ENCODE results near the gene LHPP.
"Not testable (repeated sequence)": the region's sequence is repeated elsewhere in the genome, so short reads cannot be mapped to it uniquely, and the experiment has no call there.

LHPP gene

GRCh38 chr10:124598196-124598595 lies 136.6 kb downstream of the LHPP start:
- DNase-seq = no peak

- DNase-seq = no peak
These were observed 137.4 kb downstream of the LHPP start for GRCh38 chr10:124598773-124599587.

GRCh38 chr10:124599588-124600050 lies 138.0 kb downstream of the LHPP start:
- DNase-seq = no peak

- DNase-seq = no peak
These were observed 138.6 kb downstream of the LHPP start for GRCh38 chr10:124600051-124600880.

GRCh38 chr10:124601016-124601415 lies 139.4 kb downstream of the LHPP start:
- no peak for DNase-seq

GRCh38 chr10:124601431-124602120 lies 140.0 kb downstream of the LHPP start:
- DNase-seq = no peak

- DNase-seq = no peak
These were observed 140.5 kb downstream of the LHPP start for GRCh38 chr10:124602121-124602561.

GRCh38 chr10:124602646-124603365 lies 141.2 kb downstream of the LHPP start:
- no peak for DNase-seq

GRCh38 chr10:124603376-124604213 lies 142.0 kb downstream of the LHPP start:
- no peak for DNase-seq

- no peak for DNase-seq
These were observed 142.8 kb downstream of the LHPP start for GRCh38 chr10:124604214-124605000.

- DNase-seq = no peak
These were observed 143.4 kb downstream of the LHPP start for GRCh38 chr10:124605001-124605370.

GRCh38 chr10:124605481-124605855 lies 143.8 kb downstream of the LHPP start:
- DNase-seq = no peak

GRCh38 chr10:124605856-124606812 lies 144.5 kb downstream of the LHPP start:
- DNase-seq = no peak

- no peak for DNase-seq
These were observed 145.2 kb downstream of the LHPP start for GRCh38 chr10:124606822-124607221.

- DNase-seq = no peak
These were observed 146.1 kb downstream of the LHPP start for GRCh38 chr10:124607693-124608092.

- no peak for DNase-seq
These were observed 146.6 kb downstream of the LHPP start for GRCh38 chr10:124608093-124608721.

- no peak for DNase-seq
These were observed 148.1 kb downstream of the LHPP start for GRCh38 chr10:124609698-124610097.

GRCh38 chr10:124610186-124610585 lies 148.6 kb downstream of the LHPP start:
- peak; percentile 20 for DNase-seq

GRCh38 chr10:124610851-124611250 lies 149.2 kb downstream of the LHPP start:
- DNase-seq = not testable (repeated sequence)

All from activated gamma-delta T cell (primary cell).